NCI-H2029 (cell line): ENCODE measurements around the gene HAUS1.
"Not testable (repeated sequence)": the region's sequence is repeated elsewhere in the genome, so short reads cannot be mapped to it uniquely, and the experiment has no call there.

Source experiments
- DNase-seq: peaks from one replicate; lab custom pipeline; 2025; lab: John Stamatoyannopoulos, UW

Gene HAUS1

DNA sequence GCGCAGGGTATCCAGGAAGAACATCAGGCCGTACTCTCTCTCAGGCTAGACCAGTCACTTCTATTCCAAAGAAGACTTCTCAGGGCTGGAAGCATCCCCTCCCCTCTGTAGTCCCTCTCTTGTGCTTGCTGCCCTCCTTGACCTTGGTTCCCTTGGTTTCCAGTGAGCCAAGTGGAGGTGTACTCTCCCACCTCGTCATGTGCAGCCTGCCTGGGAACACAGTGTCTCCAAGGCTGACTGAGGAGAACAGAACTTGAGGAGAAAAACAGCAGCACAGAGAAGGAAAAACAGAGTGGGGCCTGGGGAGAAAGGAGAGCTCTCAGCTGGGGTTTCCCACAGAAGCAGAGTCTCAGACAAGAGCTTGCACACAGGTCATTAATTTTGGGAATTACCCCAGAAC, 52.7 kb downstream of the HAUS1 start:
- no peak for DNase-seq

GRCh38 chr18:46158499-46158898, 54.3 kb downstream of the HAUS1 start:
- no peak for DNase-seq

DNA sequence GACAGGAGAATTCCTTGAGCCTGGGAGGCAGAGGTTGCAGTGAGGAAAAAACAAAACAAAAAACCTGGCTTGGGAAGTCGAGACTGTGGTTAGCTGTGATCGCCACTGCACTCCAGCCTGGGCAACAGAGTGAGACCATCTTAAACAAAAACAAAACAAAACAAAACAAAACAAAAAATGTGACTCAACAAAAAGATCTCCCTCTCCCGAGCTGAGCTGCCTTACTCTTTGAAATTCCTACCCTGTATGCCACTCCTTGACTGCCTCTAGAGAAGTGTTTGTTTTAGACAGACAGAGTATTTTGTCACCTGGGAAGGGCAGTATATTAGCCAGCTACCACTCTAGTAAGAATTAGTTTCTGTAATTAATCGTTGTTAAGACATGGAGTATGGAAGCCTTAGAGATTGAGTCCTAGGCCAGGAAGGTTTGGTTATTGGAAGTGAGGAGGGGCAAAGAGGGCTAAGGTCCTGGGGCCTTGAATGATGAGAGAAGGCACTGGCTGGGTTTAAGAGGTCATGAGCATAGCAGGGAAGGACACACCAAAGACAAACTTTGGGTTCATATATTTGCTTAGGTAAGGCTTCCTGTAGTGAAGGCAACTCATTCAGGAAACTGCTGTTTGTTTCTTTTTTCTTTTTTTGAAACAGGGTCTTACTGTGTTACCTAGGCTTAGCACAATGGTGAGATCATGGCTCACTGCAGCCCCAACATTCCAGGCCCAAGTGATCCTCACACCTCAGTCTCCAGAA, 56.0 kb downstream of the HAUS1 start:
- DNase-seq = peak; percentile 7

- not testable (repeated sequence) for DNase-seq
Observed at GRCh38 chr18:46160840-46161239, 56.7 kb downstream of the HAUS1 start.

- DNase-seq = no peak
Observed at GRCh38 chr18:46161703-46162396, 57.7 kb downstream of the HAUS1 start.

DNA sequence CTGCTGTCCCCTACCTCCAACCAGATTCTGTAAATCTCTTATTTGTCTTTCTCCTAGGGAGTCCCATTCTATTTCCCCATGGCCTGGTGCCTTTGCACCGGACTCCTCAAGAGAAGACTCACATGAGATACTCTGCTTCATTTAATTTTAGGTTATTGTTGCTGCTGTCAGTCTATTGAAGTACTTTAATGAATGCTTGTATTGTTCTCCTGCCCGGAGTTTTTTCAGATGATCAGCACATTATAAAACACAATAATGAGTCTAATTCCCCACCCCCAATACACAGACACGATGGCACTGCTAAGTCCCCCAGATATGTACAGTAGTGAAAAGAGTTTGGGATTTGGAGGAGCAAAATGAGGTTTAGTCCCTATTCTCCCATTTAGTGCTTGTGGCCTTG, 58.9 kb downstream of the HAUS1 start:
- no peak for DNase-seq

DNA sequence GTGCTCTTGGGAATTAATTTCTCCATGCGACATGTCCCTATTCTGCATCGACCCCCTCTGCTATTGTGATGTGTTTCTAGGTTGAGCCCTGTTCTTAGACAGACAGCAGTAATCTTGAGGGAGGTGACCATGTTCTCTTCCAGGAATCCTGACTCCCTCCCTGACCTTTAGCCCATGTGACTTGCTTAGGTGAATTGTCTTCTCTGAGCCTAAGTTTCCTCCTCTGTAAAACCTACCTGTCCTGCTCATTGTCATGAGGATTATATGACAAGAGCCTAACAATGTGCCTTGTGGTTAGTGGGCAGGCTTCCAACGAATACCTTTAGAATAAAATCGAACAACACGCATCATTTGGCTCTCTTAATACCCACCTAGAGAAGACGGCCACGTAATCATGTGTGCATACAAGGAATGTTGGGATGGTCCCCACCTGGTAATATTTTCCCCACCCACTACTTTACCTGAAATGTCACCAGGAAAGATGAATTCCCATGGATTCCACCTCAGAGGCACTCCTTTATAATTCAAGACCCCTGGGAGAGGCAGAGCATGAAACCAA, 59.8 kb downstream of the HAUS1 start:
- no peak for DNase-seq

DNA sequence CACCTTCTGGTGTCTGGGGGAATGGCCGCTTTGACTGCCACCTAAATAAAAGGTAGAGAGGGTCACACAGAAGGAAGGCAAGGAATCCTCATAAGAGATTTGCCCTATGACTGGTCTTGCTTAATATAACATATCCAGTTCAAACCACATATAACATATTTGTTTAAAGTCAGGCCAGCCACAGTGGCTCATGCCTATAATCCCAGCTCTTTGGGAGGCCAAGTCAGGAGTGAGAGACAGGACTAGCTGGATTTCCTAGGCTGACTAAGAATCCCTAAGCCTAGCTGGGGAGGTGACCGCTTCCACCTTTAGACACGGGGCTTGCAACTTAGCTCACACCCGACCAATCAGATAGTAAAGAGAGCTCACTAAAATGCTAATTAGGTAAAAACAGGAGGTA, 60.3 kb downstream of the HAUS1 start:
- not testable (repeated sequence) for DNase-seq

DNA sequence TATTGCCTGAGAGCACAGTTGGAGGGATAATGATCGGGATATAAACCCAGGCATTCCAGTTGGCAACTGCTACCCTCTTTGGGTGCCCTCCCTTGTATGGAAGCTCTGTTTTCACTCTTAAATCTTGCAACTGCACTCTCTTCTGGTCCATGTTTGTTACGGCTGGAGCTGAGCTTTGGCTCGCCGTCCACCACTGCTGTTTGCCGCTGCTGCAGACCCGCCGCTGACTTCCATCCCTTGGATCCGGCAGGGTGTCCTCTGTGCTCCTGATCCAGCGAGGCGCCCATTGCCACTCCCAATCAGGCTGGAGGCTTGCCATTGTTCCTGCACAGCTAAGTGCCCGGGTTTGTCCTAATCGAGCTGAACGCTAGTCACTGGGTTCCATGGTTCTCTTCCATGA, 60.7 kb downstream of the HAUS1 start:
- DNase-seq = no peak

DNA sequence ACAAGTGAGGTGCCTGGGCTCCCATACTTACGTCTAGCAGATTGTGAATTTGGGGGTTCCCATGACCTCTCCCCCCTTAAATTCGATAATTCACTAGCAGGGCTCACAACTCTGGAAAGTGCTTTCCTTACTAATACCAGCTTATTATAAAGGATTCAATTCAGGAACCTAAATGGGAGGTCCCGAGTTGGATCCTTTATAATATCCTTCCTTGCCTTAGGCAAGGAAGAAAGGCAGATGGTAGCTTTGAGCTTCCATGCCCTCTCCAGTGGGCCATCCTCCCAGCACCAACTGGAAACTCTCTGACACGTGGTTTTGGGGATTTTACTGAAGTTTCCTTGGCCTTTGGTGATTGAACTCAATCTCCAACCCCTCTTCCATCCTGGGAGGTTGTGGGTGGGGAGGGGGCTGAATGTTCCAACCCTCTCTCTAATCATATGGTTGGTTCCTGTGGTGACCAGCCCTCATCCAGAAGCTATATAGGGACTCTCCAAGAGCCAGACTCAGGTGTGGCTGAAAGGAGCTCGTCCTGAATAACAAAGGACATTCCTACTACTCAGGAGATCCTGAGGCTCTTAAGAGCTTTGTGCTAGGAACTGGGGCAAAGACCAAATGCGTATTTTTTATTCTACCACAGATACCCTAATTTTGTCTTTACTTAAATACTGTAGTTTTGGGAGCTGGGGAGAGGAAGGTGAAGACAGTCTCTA, 62.2 kb downstream of the HAUS1 start:
- no peak for DNase-seq

GRCh38 chr18:46167971-46168370, 63.8 kb downstream of the HAUS1 start:
- DNase-seq = no peak

GRCh38 chr18:46169464-46169941, 65.3 kb downstream of the HAUS1 start:
- DNase-seq = no peak

GRCh38 chr18:46171331-46171730, 67.1 kb downstream of the HAUS1 start:
- DNase-seq = no peak

DNA sequence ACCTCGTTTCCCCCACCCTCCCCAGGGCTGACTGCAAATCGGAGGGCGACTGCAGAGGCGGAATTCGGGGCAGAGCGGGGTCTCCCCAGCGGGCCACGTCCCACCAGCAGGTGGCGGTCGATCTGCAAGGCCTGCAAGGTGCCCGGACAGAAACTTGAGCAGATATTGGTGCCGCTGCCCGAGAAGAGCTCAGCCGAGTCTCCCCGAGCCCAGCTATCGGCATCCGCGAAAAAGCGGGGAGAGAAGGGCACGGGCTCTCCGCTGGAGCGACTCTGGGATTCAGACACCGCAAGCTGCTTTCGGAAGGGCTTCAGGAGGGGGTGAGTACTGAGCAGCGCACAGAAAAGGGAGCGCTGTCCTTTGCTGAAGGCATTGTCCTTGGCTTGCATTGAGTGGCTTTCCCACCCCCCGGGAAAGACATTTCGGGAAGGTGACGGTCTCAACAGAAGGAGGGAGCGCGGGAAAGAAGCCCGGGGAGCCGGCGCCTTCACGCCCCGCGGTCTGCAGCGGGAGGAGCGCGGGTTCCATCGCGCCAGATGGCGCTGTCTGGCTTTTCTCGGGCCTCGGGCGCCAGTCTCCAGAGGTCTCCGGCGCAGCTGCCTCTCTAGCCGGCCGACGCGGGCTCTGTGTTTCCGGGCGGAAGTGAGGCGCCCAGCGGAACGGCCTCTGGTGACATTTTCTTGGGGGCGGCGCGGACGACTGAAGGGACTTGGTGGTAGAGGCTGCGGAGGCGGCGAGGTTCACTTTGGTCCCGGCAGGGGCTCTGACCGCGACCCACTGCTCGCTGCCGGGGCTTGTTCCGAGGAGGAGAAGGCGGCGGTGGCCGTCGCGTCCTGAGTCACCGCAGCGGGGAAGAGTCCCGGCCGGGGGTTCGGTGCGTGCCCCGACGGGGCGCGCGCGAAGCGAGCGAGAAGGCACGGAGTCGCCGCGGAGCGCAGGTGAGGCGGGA, 69.5 kb downstream of the HAUS1 start:
- DNase-seq = peak; percentile 87

GRCh38 chr18:46174342-46175041, 70.3 kb downstream of the HAUS1 start:
- no peak for DNase-seq

GRCh38 chr18:46176001-46176400, 71.8 kb downstream of the HAUS1 start:
- no peak for DNase-seq
